Activated CD8-positive, alpha-beta T cell treated with anti-CD3 and anti-CD28 coated beads, Interleukin-2, amount 10 ng/mL, durations not matched to agents 7 days and 5 days (primary cell): Measurements from ENCODE around the gene BDH1. TPM values are rescaled to one million over a fixed set of nuclear protein-coding genes. Genes with fewer than 3 reads are reported as not detected.
A peak's percentile ranks its signal among the peaks of the same experiment; 100 is the strongest.
"Not testable (repeated sequence)": the region's sequence is repeated elsewhere in the genome, so short reads cannot be mapped to it uniquely, and the experiment has no call there.

Source experiments
- ATAC-seq: fragments of 150-1000 bp; cut with Tn5 transposase; one replicate; pipeline ENCODE4 v1.10.0; 2021; ENCODE audit warnings: moderate library complexity
- CTCF ChIA-PET: fragments of 350-600 bp; sonication (Branson Sonifier 250); formaldehyde crosslinking; loops from one replicate; lab custom pipeline; 2021; ENCODE audit warnings: antibody characterized with exemption; lab: Charles Lee
- POLR2A ChIA-PET: fragments of 350-600 bp; sonication (Branson Sonifier 250); formaldehyde crosslinking; loops from one replicate; lab custom pipeline; 2021; ENCODE audit warnings: antibody characterized with exemption; lab: Charles Lee
- DNase-seq: peaks from one replicate; pipeline ENCODE4 v3.0.0-alpha.2; 2020
- H3K27ac Mint-ChIP-seq: one replicate; pipeline ENCODE4 v1.8.0; 2021; ENCODE audit warnings: mild to moderate bottlenecking, mixed read lengths
- H3K27me3 Mint-ChIP-seq: one replicate; pipeline ENCODE4 v1.8.0; 2021; ENCODE audit warnings: low read depth, mixed read lengths
- H3K36me3 Mint-ChIP-seq: one replicate; pipeline ENCODE4 v1.8.0; 2021; ENCODE audit warnings: low read depth, mixed read lengths
- H3K4me1 Mint-ChIP-seq: one replicate; pipeline ENCODE4 v1.8.0; 2021; ENCODE audit warnings: low read depth, mixed read lengths
- H3K4me3 Mint-ChIP-seq: one replicate; pipeline ENCODE4 v1.8.0; 2021; ENCODE audit warnings: mild to moderate bottlenecking, mixed read lengths
- H3K9me3 Mint-ChIP-seq: one replicate; pipeline ENCODE4 v1.8.0; 2022; ENCODE audit warnings: mixed read lengths; ENCODE audit not compliant: insufficient read depth
- total RNA-seq, 2 experiments: library from RNA; stranded (reverse); gene quantifications; one replicate each; pipeline ENCODE4 v1.2.3, GENCODE V29; 2021

BDH1 gene
- total RNA-seq, 2 experiments from 2014 or later: 166 to 171 TPM

DNA sequence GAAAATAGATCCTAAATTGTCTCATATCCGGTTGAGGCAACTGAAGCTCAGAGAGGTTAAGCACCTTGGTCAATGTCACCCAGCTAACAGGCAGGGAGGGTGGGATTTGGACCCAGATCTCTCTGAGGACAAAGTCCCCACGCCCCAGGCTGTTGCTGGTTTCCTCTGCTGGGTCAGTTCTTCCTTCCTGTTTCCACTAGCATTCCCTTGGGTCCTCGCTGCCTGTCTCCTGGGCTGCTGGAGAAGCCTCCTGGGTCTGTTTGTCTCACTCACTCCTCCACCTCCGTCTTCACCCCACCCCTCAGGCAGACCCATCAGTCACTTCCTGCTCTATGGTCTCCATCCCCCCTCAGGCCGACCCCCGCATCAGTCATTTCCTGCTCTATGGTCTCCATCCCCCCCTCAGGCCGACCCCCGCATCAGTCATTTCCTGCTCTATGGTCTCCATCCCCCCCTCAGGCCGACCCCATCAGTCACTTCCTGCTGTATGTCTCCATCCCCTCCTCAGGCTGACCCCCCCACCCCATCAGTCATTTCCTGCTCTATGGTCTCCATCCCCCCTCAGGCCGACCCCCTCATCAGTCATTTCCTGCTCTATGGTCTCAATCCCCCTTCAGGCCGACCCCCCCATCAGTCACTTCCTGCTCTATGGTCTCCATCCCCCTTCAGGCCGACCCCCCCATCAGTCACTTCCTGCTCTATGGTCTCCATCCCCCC is 38.7 kb downstream of the BDH1 start:
- ATAC-seq, H3K4me3 Mint-ChIP-seq, H3K27me3 Mint-ChIP-seq, H3K9me3 Mint-ChIP-seq, POLR2A ChIA-PET: not testable (repeated sequence)
- CTCF ChIA-PET: interaction anchor here (1.4 kb wide), 1 partner anchor 260 kb away, joined by 3 read pairs; no protein-coding TSS in a partner anchor
- H3K4me1 Mint-ChIP-seq: peaks cover 19% of the 10 kb centered on the region
- peaks cover 79% of the 10 kb centered on the region for H3K36me3 Mint-ChIP-seq
- peak overlapping the region; percentile 71 for H3K27ac Mint-ChIP-seq
- peak; percentile 32 for DNase-seq

DNA sequence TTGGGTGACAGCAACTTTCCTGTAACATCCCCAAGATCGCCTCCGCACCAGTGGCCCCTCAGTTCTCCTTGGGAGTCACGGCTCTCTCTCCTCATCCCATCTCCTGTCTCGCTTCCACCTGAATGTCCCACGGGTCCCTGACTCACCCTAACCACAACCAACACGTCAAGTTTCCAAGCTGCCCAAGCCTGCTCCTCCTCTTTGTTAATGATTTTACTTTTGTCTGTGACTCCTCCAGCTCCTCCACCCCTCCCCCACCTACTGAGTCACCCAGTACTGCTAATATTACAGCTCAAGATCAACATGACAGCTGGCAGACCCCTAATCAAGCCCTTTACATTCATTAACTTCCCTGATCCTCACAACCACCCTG is 39.3 kb downstream of the BDH1 start:
- peaks cover 16% of the 10 kb centered on the region for H3K4me1 Mint-ChIP-seq
- H3K4me3 Mint-ChIP-seq: no peak overlapping the region
- H3K27ac Mint-ChIP-seq: peak overlapping the region; percentile 71
- ChIA-PET POLR2A (no interaction called here), CTCF (interaction anchor here (1.4 kb wide), 1 partner anchor 259 kb away, joined by 3 read pairs; no protein-coding TSS in a partner anchor)
- peaks cover 8% of the 10 kb centered on the region for H3K9me3 Mint-ChIP-seq
- H3K27me3 Mint-ChIP-seq: no peaks in the 10 kb centered on the region
- no peak for ATAC-seq
- DNase-seq: no peak
- peaks cover 78% of the 10 kb centered on the region for H3K36me3 Mint-ChIP-seq

DNA sequence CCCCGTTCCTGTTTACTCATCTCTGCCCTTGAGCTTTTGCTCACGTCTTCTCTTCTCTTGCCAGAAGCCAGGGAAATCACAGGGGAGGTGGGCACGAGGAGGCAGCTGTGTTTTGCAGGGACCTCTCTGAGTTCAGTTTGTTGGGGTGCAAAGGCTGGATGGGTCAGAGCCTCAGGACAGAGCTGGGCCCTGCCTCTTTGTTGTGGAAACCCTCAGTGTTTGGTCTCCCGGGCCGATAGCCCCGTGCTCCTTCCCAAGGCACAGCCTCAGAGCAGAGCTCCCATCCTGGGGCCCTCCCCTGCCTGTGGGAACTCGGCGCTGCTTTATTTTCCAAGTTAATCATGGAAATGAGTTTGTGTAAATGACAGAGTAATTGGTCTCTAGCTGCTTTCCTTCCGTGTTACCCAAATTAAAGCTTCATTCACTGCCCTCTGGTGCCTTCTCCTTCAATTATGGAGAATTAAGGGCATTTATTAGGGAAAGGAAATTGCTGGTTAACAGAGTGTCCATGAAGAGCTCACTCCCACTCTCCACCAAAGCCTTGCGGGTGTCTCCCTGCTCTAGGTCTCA is 40.9 kb downstream of the BDH1 start:
- no peak overlapping the region for H3K4me3 Mint-ChIP-seq
- ATAC-seq (no peak), DNase-seq (no peak)
- no peaks in the 10 kb centered on the region for H3K27me3 Mint-ChIP-seq
- CTCF ChIA-PET: interaction anchor here (1.0 kb wide), 1 partner anchor 258 kb away, joined by 3 read pairs; no protein-coding TSS in a partner anchor
- POLR2A ChIA-PET: no interaction called here
- peak overlapping the region; percentile 64 for H3K27ac Mint-ChIP-seq
- H3K9me3 Mint-ChIP-seq: peaks cover 5% of the 10 kb centered on the region
- peaks cover 67% of the 10 kb centered on the region for H3K36me3 Mint-ChIP-seq
- peaks cover 20% of the 10 kb centered on the region for H3K4me1 Mint-ChIP-seq

DNA sequence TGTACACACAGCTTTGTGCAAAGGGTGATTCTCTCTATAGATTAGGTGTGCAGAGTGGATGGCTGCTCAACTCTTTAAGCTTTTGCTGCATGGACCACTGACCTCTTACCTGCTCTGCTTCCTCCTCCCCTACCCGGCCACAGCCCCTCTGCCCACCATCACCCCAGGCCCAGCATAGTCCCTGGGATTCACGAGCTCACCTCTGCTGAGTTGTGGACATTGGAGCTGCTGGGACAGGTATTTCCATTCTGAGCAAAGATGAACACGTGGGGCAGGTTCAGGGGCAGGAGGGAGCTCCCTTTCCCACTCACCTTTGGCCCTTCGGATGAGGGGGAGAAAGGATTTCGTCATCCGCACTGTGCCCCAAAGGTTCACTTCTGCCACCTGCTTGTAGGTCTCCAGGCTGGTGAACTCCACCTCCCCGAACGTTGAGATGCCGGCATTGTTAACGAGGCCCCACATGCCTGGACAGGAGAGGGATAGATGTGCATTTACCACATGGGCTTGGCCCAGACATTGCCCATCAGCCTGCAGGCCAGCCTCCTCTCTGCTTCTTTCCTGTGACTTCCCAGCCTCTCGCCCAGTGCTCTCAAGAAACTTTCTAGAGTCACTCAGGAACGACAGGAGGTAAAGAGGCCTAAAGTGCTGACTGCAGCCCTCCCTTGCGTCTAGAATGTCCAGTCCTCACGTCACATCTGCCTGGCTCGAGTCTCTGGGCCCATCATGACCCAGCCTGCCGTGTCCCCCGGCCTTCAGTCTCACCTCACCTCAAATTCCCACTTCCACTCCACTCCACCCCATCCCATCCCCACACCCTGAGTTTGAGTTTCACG is 41.6 kb downstream of the BDH1 start:
- Mint-ChIP-seq H3K27ac (peak overlapping the region; percentile 64), H3K36me3 (peaks cover 66% of the 10 kb centered on the region), H3K4me1 (peaks cover 19% of the 10 kb centered on the region), H3K4me3 (no peak overlapping the region), H3K9me3 (peaks cover 3% of the 10 kb centered on the region), H3K27me3 (no peaks in the 10 kb centered on the region)
- ATAC-seq (no peak), DNase-seq (no peak)
- ChIA-PET CTCF (interaction anchor here (1.0 to 1.8 kb wide), 2 partner anchors 258 to 289 kb away, joined by 3 to 8 read pairs; no protein-coding TSS in a partner anchor), POLR2A (no interaction called here)

DNA sequence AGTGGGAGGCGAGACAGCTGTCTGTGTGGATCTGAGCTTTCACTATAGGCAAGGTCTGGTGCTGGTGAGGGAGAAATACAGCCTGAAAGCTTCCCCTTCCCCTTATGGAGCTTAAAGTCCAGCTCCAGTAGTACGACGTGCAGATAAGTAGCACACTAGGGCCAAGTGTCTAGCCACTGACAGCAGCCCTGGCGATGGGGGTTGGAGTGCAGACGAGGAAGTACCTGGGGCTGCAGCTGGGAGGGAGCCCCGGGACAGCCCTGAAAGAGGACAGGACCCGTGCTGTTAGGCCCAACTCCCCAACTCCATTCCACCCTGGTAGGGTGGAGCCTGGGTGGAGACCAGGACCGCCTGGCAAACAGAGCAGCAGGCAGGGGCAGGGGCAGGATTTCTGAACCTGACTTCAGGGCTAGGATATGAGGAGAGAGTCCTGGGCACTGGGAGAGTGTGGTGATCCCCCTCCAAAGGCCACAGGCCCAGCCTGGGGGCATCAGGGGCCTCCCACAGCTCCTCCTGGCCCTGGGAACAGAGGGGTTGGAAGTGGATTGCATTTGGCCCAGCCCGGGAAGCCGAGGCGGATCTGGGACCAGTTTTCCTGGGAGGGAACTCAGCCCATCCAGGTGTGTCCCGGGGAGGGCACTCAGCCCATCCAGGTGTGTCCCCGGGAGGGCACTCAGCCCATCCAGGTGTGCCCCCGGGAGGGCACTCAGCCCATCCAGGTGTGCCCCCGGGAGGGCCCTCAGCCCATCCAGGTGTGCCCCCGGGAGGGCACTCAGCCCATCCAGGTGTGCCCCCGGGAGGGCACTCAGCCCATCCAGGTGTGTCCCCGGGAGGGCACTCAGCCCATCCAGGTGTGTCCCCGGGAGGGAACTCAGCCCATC is 42.8 kb downstream of the BDH1 start:
- Mint-ChIP-seq H3K27me3 (no peaks in the 10 kb centered on the region), H3K9me3 (no peaks in the 10 kb centered on the region), H3K4me3 (no peak overlapping the region), H3K27ac (no peak overlapping the region), H3K36me3 (peaks cover 63% of the 10 kb centered on the region), H3K4me1 (peaks cover 22% of the 10 kb centered on the region)
- no peak for DNase-seq
- CTCF ChIA-PET: interaction anchor here (1.8 kb wide), 1 partner anchor 288 kb away, joined by 8 read pairs; no protein-coding TSS in a partner anchor
- POLR2A ChIA-PET: no interaction called here
- no peak for ATAC-seq

DNA sequence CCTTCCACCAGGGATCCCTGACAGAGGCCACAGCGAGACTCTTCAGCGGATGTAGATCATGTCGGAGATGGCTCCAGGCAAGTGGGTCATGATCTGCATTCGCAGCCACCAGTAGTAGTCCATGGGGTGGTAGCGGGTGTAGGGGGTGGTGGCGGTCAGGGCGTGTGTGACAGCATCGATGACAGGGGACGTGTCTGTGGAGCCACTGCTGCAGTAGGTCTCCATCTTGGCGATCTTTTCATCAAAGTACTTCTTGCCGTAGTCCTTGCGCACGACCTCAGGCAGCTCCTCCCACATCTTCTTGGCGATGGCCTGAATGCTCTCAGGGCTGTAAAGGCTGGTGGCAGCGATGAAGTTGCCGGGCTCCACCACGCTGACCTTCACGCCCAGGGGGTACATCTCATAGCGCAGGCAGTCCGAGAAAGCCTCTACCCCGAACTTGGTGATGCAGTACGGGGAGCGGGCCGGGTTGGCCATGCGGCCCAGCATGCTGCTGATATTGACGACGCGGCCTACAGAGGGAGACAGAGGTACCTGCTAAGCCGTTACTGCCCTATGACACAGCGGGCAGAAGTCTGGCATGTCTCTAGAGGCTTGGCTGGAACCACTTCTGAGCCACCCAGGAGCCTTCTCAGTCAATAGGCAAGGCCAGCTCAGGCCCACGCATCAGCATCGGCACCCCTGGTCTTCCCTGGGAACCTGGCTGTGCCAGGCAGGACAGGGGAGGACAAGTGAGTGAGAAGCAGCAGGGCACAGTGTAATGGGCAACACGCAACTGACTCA is 43.7 kb downstream of the BDH1 start:
- DNase-seq (no peak), ATAC-seq (no peak)
- no peaks in the 10 kb centered on the region for H3K9me3 Mint-ChIP-seq
- ChIA-PET POLR2A (no interaction called here), CTCF (interaction anchor here (1.0 to 1.8 kb wide), 3 partner anchors 254 to 289 kb away, joined by 3 to 8 read pairs (median 7); no protein-coding TSS in a partner anchor)
- peaks cover 62% of the 10 kb centered on the region for H3K36me3 Mint-ChIP-seq
- H3K27me3 Mint-ChIP-seq: no peaks in the 10 kb centered on the region
- H3K27ac Mint-ChIP-seq: peak overlapping the region; percentile 15
- H3K4me1 Mint-ChIP-seq: peaks cover 22% of the 10 kb centered on the region
- no peak overlapping the region for H3K4me3 Mint-ChIP-seq

DNA sequence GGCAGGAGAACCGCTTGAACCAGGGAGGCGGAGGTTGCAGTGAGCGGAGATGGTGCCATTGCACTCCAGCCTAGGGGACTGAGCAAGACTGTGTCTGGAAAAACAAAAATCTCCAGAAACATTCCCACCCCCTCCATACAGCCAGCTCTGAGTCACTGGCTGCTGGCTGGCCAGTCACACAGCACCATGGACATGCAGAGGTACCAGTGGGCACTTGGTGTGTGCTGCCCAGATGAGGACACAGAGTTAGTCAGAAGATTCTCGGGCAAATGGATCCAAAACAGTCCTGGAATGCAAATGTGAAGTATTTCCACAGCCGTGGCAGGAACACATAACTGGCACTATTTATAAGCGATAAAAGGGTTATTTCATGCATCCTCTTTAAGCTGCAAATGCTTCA is 44.6 kb downstream of the BDH1 start:
- Mint-ChIP-seq H3K27ac (no peak overlapping the region), H3K4me3 (no peak overlapping the region), H3K9me3 (no peaks in the 10 kb centered on the region), H3K36me3 (peaks cover 53% of the 10 kb centered on the region), H3K27me3 (no peaks in the 10 kb centered on the region), H3K4me1 (peaks cover 16% of the 10 kb centered on the region)
- CTCF ChIA-PET: interaction anchor here (1.0 to 3.2 kb wide), 4 partner anchors 253 to 290 kb away, joined by 3 to 17 read pairs (median 5); no protein-coding TSS in a partner anchor
- POLR2A ChIA-PET: no interaction called here
- no peak for DNase-seq
- ATAC-seq: no peak

DNA sequence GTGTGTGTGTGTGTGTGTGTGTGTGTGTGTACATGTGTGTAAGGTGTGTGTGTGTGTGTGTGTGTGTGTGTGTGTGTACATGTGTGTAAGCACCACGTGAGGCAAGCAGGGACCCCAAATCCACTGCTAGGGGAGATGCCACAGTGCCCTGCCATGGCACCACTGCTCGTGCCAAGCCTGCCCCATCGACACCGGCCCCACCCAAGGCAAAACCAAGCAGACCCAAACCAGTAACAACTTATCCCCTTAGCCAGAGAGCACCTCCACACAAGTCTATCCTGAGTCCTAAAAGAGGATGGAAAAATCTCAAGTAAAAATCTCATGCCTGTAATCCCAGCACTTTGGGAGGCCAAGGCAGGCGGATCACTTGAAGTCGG is 45.1 kb downstream of the BDH1 start:
- no peak for ATAC-seq
- Mint-ChIP-seq H3K4me3 (no peak overlapping the region), H3K36me3 (peaks cover 49% of the 10 kb centered on the region), H3K27ac (peak overlapping the region; percentile 61), H3K27me3 (no peaks in the 10 kb centered on the region), H3K4me1 (peaks cover 17% of the 10 kb centered on the region), H3K9me3 (no peaks in the 10 kb centered on the region)
- ChIA-PET POLR2A (no interaction called here), CTCF (interaction anchor here (1.0 to 3.2 kb wide), 4 partner anchors 253 to 290 kb away, joined by 3 to 17 read pairs (median 5); no protein-coding TSS in a partner anchor)
- DNase-seq: no peak

DNA sequence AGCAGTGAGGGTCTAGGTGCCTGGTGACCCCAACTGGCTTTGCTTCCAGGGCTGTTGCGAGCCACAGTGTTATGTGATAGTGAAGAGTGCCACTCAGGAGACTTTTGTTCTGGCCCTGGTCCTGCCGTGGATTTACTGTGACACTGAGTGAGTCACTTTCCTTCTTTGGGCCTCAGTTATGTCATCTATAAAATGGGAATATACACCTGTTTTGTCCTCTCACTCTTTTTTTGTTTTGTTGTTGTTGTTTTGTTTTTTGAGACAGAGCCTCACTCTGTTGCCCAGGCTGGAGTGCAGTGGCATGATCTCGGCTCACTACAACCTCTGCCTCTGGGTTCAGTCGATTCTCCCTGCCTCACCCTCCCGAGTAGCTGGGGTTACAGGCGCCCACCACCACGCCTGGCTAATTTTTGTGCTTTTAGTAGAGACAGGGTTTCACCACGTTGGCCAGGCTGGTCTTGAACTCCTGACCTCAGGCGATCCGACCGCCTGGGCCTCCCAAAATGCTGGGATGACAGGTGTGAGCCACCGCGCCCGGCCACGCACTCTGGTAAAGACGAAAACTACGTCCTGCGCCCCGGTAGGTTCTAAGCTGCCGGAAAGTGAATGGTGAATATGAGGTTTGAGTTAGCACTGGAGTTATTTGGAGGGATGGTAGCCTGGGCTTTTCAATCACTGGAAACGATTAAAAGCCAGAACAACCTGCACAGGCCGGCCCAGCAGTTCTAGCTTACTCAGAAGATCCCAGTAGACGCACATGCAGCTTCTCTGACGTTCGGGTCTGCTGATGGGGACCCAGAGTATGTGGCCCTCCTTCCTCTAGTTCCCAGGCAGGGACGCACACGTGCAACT is 46.6 kb downstream of the BDH1 start:
- POLR2A ChIA-PET: no interaction called here

DNA sequence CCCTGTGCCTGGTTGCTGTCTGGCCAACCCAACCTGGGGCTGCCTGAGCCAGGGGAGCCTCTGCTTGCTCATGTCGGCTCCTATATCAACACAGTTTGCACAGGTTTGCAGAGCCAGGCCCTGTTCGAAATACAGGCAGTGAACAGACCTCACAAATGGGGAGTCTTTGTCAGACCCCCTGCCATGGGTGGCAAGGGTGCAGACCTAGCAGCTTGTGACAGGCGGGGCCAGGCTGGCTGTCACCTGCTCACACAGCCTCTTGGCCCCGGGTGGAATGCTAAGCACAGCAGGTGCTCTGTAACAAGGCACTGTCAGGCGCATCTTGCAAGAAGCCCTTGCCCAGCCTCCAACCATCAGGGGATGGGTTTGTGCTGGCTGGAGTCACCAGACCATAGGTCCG is 47.3 kb downstream of the BDH1 start:
- ATAC-seq: no peak
- Mint-ChIP-seq H3K4me1 (peaks cover 20% of the 10 kb centered on the region), H3K27me3 (no peaks in the 10 kb centered on the region), H3K4me3 (no peak overlapping the region), H3K9me3 (no peaks in the 10 kb centered on the region), H3K27ac (no peak overlapping the region), H3K36me3 (peaks cover 27% of the 10 kb centered on the region)
- ChIA-PET CTCF (interaction anchor here (0.7 to 3.2 kb wide), 2 partner anchors 283 to 321 kb away, joined by 3 to 17 read pairs; no protein-coding TSS in a partner anchor), POLR2A (no interaction called here)
- DNase-seq: no peak

More for the DNA sequence above, 46.6 kb downstream of the BDH1 start:
- H3K9me3 Mint-ChIP-seq: no peaks in the 10 kb centered on the region
- DNase-seq (no peak), ATAC-seq (no peak)
- peaks cover 34% of the 10 kb centered on the region for H3K36me3 Mint-ChIP-seq
- H3K27me3 Mint-ChIP-seq: no peaks in the 10 kb centered on the region
- H3K27ac Mint-ChIP-seq: no peak overlapping the region
- H3K4me3 Mint-ChIP-seq: no peak overlapping the region
- CTCF ChIA-PET: interaction anchor here (0.7 to 3.2 kb wide), 5 partner anchors 237 to 393 kb away, joined by 3 to 24 read pairs (median 3); no protein-coding TSS in a partner anchor
- H3K4me1 Mint-ChIP-seq: peaks cover 20% of the 10 kb centered on the region
